ENCODE data around the gene VWDE. TPM values are rescaled to one million over a fixed set of nuclear protein-coding genes. Genes with fewer than 3 reads are reported as not detected.
"Not testable (repeated sequence)": the region's sequence is repeated elsewhere in the genome, so short reads cannot be mapped to it uniquely, and the experiment has no call there.

VWDE gene
- total RNA-seq, 1 donor = 1.6 TPM

- Histone ChIP-seq H3K4me1 (ENCODE audit: insufficient read depth, low read length) (no peaks in the 10 kb centered on the region), H3K27me3 (ENCODE audit: insufficient read depth, low read length) (no peaks in the 10 kb centered on the region), H3K4me3 (ENCODE audit: low read length) (no peak overlapping the region), H3K9me3 (ENCODE audit: low read depth, low read length) (no peaks in the 10 kb centered on the region)
Observed at GRCh38 chr7:12418452-12418851, 14.8 kb upstream of the VWDE start.

GRCh38 chr7:12415072-12415471, 11.4 kb upstream of the VWDE start:
- Histone ChIP-seq H3K9me3 (ENCODE audit: low read depth, low read length) (no peaks in the 10 kb centered on the region), H3K4me1 (ENCODE audit: insufficient read depth, low read length) (no peaks in the 10 kb centered on the region), H3K27me3 (ENCODE audit: insufficient read depth, low read length) (no peaks in the 10 kb centered on the region), H3K4me3 (ENCODE audit: low read length) (no peak overlapping the region)

GRCh38 chr7:12412407-12412806, 8.7 kb upstream of the VWDE start:
- Histone ChIP-seq H3K9me3 (ENCODE audit: low read depth, low read length) (no peaks in the 10 kb centered on the region), H3K4me3 (ENCODE audit: low read length) (no peak overlapping the region), H3K27me3 (ENCODE audit: insufficient read depth, low read length) (no peaks in the 10 kb centered on the region), H3K4me1 (ENCODE audit: insufficient read depth, low read length) (no peaks in the 10 kb centered on the region)

- no peaks in the 10 kb centered on the region for H3K27me3 ChIP-seq (ENCODE audit: insufficient read depth, low read length)
- H3K9me3 ChIP-seq (ENCODE audit: low read depth, low read length) = no peaks in the 10 kb centered on the region
- no peak overlapping the region for H3K4me3 ChIP-seq (ENCODE audit: low read length)
- no peaks in the 10 kb centered on the region for H3K4me1 ChIP-seq (ENCODE audit: insufficient read depth, low read length)
Observed at GRCh38 chr7:12410523-12410922, 6.9 kb upstream of the VWDE start.

GRCh38 chr7:12409097-12409711, 5.5 kb upstream of the VWDE start:
- Histone ChIP-seq H3K4me3 (ENCODE audit: low read length) (no peak overlapping the region), H3K27me3 (ENCODE audit: insufficient read depth, low read length) (peaks cover 3% of the 10 kb centered on the region), H3K9me3 (ENCODE audit: low read depth, low read length) (no peaks in the 10 kb centered on the region), H3K4me1 (ENCODE audit: insufficient read depth, low read length) (peaks cover 3% of the 10 kb centered on the region)

GRCh38 chr7:12407652-12408051, 4.0 kb upstream of the VWDE start:
- H3K4me1 ChIP-seq (ENCODE audit: insufficient read depth, low read length) = peaks cover 15% of the 10 kb centered on the region
- H3K9me3 ChIP-seq (ENCODE audit: low read depth, low read length); H3K4me3 ChIP-seq (ENCODE audit: low read length): not testable (repeated sequence)
- H3K27me3 ChIP-seq (ENCODE audit: insufficient read depth, low read length) = peaks cover 13% of the 10 kb centered on the region

GRCh38 chr7:12402365-12402725, 1.3 kb downstream of the VWDE start:
- peaks cover 17% of the 10 kb centered on the region for H3K27me3 ChIP-seq (ENCODE audit: insufficient read depth, low read length)
- H3K4me1 ChIP-seq (ENCODE audit: insufficient read depth, low read length) = peaks cover 15% of the 10 kb centered on the region
- H3K9me3 ChIP-seq (ENCODE audit: low read depth, low read length) = peaks cover 15% of the 10 kb centered on the region
- H3K4me3 ChIP-seq (ENCODE audit: low read length) = no peak overlapping the region

- Histone ChIP-seq H3K27me3 (ENCODE audit: insufficient read depth, low read length) (peaks cover 17% of the 10 kb centered on the region), H3K9me3 (ENCODE audit: low read depth, low read length) (peaks cover 19% of the 10 kb centered on the region), H3K4me1 (ENCODE audit: insufficient read depth, low read length) (peaks cover 15% of the 10 kb centered on the region), H3K4me3 (ENCODE audit: low read length) (no peak overlapping the region)
Observed at GRCh38 chr7:12401538-12402364, 1.9 kb downstream of the VWDE start.

GRCh38 chr7:12398186-12398585, 5.5 kb downstream of the VWDE start:
- Histone ChIP-seq H3K4me1 (ENCODE audit: insufficient read depth, low read length) (peaks cover 2% of the 10 kb centered on the region), H3K4me3 (ENCODE audit: low read length) (no peak overlapping the region), H3K27me3 (ENCODE audit: insufficient read depth, low read length) (peaks cover 10% of the 10 kb centered on the region), H3K9me3 (ENCODE audit: low read depth, low read length) (peaks cover 19% of the 10 kb centered on the region)

GRCh38 chr7:12397671-12398070, 6.0 kb downstream of the VWDE start:
- Histone ChIP-seq H3K27me3 (ENCODE audit: insufficient read depth, low read length) (peaks cover 5% of the 10 kb centered on the region), H3K4me3 (ENCODE audit: low read length) (no peak overlapping the region), H3K9me3 (ENCODE audit: low read depth, low read length) (peaks cover 19% of the 10 kb centered on the region), H3K4me1 (ENCODE audit: insufficient read depth, low read length) (no peaks in the 10 kb centered on the region)

- peaks cover 19% of the 10 kb centered on the region for H3K9me3 ChIP-seq (ENCODE audit: low read depth, low read length)
- H3K4me3 ChIP-seq (ENCODE audit: low read length); H3K27me3 ChIP-seq (ENCODE audit: insufficient read depth, low read length); H3K4me1 ChIP-seq (ENCODE audit: insufficient read depth, low read length): not testable (repeated sequence)
Observed at GRCh38 chr7:12396670-12397069, 7.0 kb downstream of the VWDE start.

GRCh38 chr7:12391922-12392615, 11.6 kb downstream of the VWDE start:
- no peaks in the 10 kb centered on the region for H3K27me3 ChIP-seq (ENCODE audit: insufficient read depth, low read length)
- no peaks in the 10 kb centered on the region for H3K4me1 ChIP-seq (ENCODE audit: insufficient read depth, low read length)
- no peak overlapping the region for H3K4me3 ChIP-seq (ENCODE audit: low read length)
- peaks cover under 1% of the 10 kb centered on the region for H3K9me3 ChIP-seq (ENCODE audit: low read depth, low read length)

GRCh38 chr7:12389089-12389700, 14.5 kb downstream of the VWDE start:
- H3K4me3 ChIP-seq (ENCODE audit: low read length) = no peak overlapping the region
- H3K4me1 ChIP-seq (ENCODE audit: insufficient read depth, low read length) = no peaks in the 10 kb centered on the region
- H3K27me3 ChIP-seq (ENCODE audit: insufficient read depth, low read length) = no peaks in the 10 kb centered on the region
- no peaks in the 10 kb centered on the region for H3K9me3 ChIP-seq (ENCODE audit: low read depth, low read length)

GRCh38 chr7:12386313-12386740, 17.3 kb downstream of the VWDE start:
- Histone ChIP-seq H3K4me1 (ENCODE audit: insufficient read depth, low read length) (no peaks in the 10 kb centered on the region), H3K4me3 (ENCODE audit: low read length) (no peak overlapping the region), H3K27me3 (ENCODE audit: insufficient read depth, low read length) (no peaks in the 10 kb centered on the region), H3K9me3 (ENCODE audit: low read depth, low read length) (no peaks in the 10 kb centered on the region)

- no peak overlapping the region for H3K4me3 ChIP-seq (ENCODE audit: low read length)
- H3K27me3 ChIP-seq (ENCODE audit: insufficient read depth, low read length) = no peaks in the 10 kb centered on the region
- H3K9me3 ChIP-seq (ENCODE audit: low read depth, low read length) = no peaks in the 10 kb centered on the region
- no peaks in the 10 kb centered on the region for H3K4me1 ChIP-seq (ENCODE audit: insufficient read depth, low read length)
Observed at GRCh38 chr7:12385364-12385786, 18.3 kb downstream of the VWDE start.

All from mononuclear cell (primary cell).